Natural killer cell (primary cell): ENCODE data around the gene LCLAT1. TPM values are rescaled to one million over a fixed set of nuclear protein-coding genes. Genes with fewer than 3 reads are reported as not detected.

Experiments used
- ATAC-seq, 3 donors: fragments of 150-1000 bp in 2 of 3; fragments of 200-7000 bp in 1 of 3; cut with Tn5 transposase; 1 replicate in 1 of 3; 2 replicates in 2 of 3; pipeline ENCODE4 v1.10.0; 2021; ENCODE audit warnings: mild to moderate bottlenecking in 2 of 3, moderate library complexity in 2 of 3
- DNase-seq, 2 donors: peaks; one replicate each; pipeline versions ENCODE4 v3.0.0 to v3.0.0-alpha.2; 2013 to 2021; ENCODE audit warnings: mixed read lengths in 1 of 2
- H3K27ac ChIP-seq: one replicate; pipeline ENCODE4 v1.5.1; 2013; ENCODE audit warnings: mild to moderate bottlenecking, low read length
- H3K27me3 ChIP-seq: one replicate; pipeline ENCODE4 v1.6.1; 2013; ENCODE audit warnings: low read length; ENCODE audit not compliant: control insufficient read depth, insufficient read depth
- H3K36me3 ChIP-seq: one replicate; pipeline ENCODE4 v1.6.1; 2013; ENCODE audit warnings: low read length; ENCODE audit not compliant: control insufficient read depth, insufficient read depth
- H3K4me1 ChIP-seq: one replicate; pipeline ENCODE4 v1.6.1; 2013; ENCODE audit warnings: low read length; ENCODE audit not compliant: control insufficient read depth, insufficient read depth
- H3K4me3 ChIP-seq: one replicate; pipeline ENCODE4 v1.5.1; 2013; ENCODE audit warnings: low read length
- H3K9me3 ChIP-seq: one replicate; pipeline ENCODE4 v1.6.1; 2013; ENCODE audit warnings: low read length; ENCODE audit not compliant: control insufficient read depth, insufficient read depth
- H3K27ac Mint-ChIP-seq, 2 donors: one replicate each; pipeline ENCODE4 v1.8.0; 2022; ENCODE audit warnings: mild to moderate bottlenecking in 2 of 2, mixed read lengths in 2 of 2, moderate library complexity in 1 of 2
- H3K27me3 Mint-ChIP-seq, 2 donors: one replicate each; pipeline ENCODE4 v1.8.0; 2022; ENCODE audit warnings: low read depth in 2 of 2, mixed read lengths in 2 of 2
- H3K36me3 Mint-ChIP-seq: one replicate; pipeline ENCODE4 v1.8.0; 2022; ENCODE audit warnings: mixed read lengths
- H3K4me1 Mint-ChIP-seq, 2 donors: one replicate each; pipeline ENCODE4 v1.8.0; 2022; ENCODE audit warnings: mixed read lengths in 2 of 2
- H3K4me3 Mint-ChIP-seq: one replicate; pipeline ENCODE4 v1.8.0; 2022; ENCODE audit warnings: mild to moderate bottlenecking, moderate library complexity, mixed read lengths
- H3K9me3 Mint-ChIP-seq, 2 donors: one replicate each; pipeline ENCODE4 v1.8.0; 2022; ENCODE audit warnings: mixed read lengths in 2 of 2
- CTCF ChIP-seq: fragments of 200-600 bp; IDR thresholded peaks from one replicate; pipeline ENCODE4 v1.8.0; 2022; ENCODE audit warnings: antibody characterized with exemption
- WGBS: methylation state at CpG from one replicate; pipeline ENCODE4 v1.1.7; 2013; ENCODE audit warnings: missing lambda C conversion rate; ENCODE audit not compliant: insufficient coverage; 5-methylcytosine and 5-hydroxymethylcytosine counted together
- intact Hi-C: fragments of 100-400 bp; cut with micrococcal nuclease; formaldehyde crosslinking; loops from one replicate; pipeline ENCODE4 v1.14.2; 2022
- total RNA-seq, 4 donors: library from RNA; stranded (reverse); fragments of 120-200 nt in 1 of 4; gene quantifications; one replicate each; pipeline versions ENCODE4 v1.2.3 to v1.2.4, GENCODE V29; 2013 to 2022

Gene LCLAT1
- total RNA-seq, 3 donors from 2014 or later (not counting 1 experiment from before 2014, with no cell fraction given) = 13.0 to 16.2 (median 14.2) TPM

GRCh38 chr2:30649278-30649677, 202.2 kb downstream of the LCLAT1 start:
- Mint-ChIP-seq H3K27ac (no peak overlapping the region), H3K4me1 (no peaks in the 10 kb centered on the region), H3K36me3 (no peaks in the 10 kb centered on the region), H3K27me3 (no peaks in the 10 kb centered on the region), H3K9me3 (no peaks in the 10 kb centered on the region), H3K4me3 (no peak overlapping the region)
- 62% methylated on average over 3 of the region's 4 CpGs for WGBS
- no peak overlapping the region for H3K27ac ChIP-seq
- no peaks in the 10 kb centered on the region for H3K27me3 ChIP-seq
- DNase-seq = no peak
- H3K36me3 ChIP-seq = no peaks in the 10 kb centered on the region
- H3K9me3 ChIP-seq = no peaks in the 10 kb centered on the region
- intact Hi-C loops = no loop called here
- H3K4me3 ChIP-seq = no peak overlapping the region
- ATAC-seq = no peak
- no peak for TF ChIP-seq CTCF
- no peaks in the 10 kb centered on the region for H3K4me1 ChIP-seq

- H3K27ac ChIP-seq = no peak overlapping the region
- Mint-ChIP-seq H3K4me3 (no peak overlapping the region), H3K27ac (no peak overlapping the region), H3K9me3 (no peaks in the 10 kb centered on the region), H3K4me1 (no peaks in the 10 kb centered on the region), H3K27me3 (no peaks in the 10 kb centered on the region), H3K36me3 (no peaks in the 10 kb centered on the region)
- H3K4me3 ChIP-seq = no peak overlapping the region
- TF ChIP-seq CTCF = no peak
- intact Hi-C loops = no loop called here
- H3K36me3 ChIP-seq = no peaks in the 10 kb centered on the region
- H3K9me3 ChIP-seq = no peaks in the 10 kb centered on the region
- ATAC-seq = no peak
- no peaks in the 10 kb centered on the region for H3K4me1 ChIP-seq
- WGBS = 76% methylated on average over 5 of the region's 5 CpGs
- H3K27me3 ChIP-seq = no peaks in the 10 kb centered on the region
- DNase-seq = no peak
Observed at GRCh38 chr2:30649828-30650227, 202.8 kb downstream of the LCLAT1 start.

DNA sequence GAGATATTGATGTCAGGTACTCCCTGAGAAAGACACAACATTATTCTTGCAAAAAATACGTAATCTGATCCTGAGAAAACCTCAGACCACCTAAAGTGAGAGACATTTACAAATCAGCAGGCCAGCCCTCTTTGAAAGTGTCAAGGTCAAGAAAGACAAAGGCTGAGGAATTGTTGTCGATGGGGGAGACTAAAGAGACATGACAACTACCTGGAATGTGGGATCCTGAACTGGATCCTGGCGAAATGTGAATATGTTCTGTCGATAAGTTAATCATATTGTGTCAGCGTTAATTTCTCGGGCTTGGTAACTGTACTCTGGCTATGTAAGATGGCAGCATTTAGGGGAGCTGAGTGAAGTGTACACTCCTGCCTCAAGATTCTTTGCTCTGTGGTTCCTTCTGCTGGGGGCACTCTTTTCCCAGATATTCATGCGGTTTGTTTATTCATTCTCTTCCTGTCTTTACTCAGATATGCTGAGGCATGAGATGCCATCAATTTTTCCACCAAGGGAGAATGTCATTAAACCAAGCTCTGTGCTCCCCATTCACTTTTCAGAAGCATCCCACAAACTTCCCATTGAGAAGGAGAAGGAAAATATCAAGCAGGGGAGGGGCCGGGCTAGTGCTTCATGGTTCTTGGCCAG, 205.3 kb downstream of the LCLAT1 start:
- Histone ChIP-seq H3K27me3 (no peaks in the 10 kb centered on the region), H3K9me3 (no peaks in the 10 kb centered on the region), H3K36me3 (no peaks in the 10 kb centered on the region), H3K4me1 (no peaks in the 10 kb centered on the region), H3K27ac (no peak overlapping the region), H3K4me3 (no peak overlapping the region)
- Mint-ChIP-seq H3K9me3 (no peaks in the 10 kb centered on the region), H3K27me3 (peaks cover 0 to 3% of the 10 kb centered on the region in 2 donors), H3K4me1 (no peaks in the 10 kb centered on the region), H3K36me3 (no peaks in the 10 kb centered on the region), H3K27ac (no peak overlapping the region), H3K4me3 (no peak overlapping the region)
- intact Hi-C loops = no loop called here
- ATAC-seq = no peak
- TF ChIP-seq CTCF = no peak
- no peak for DNase-seq
- 85% methylated on average over 8 of the region's 8 CpGs for WGBS

GRCh38 chr2:30653847-30654246, 206.8 kb downstream of the LCLAT1 start:
- Mint-ChIP-seq H3K4me1 (no peaks in the 10 kb centered on the region), H3K27ac (no peak overlapping the region), H3K27me3 (peaks cover 0 to 3% of the 10 kb centered on the region in 2 donors), H3K4me3 (no peak overlapping the region), H3K36me3 (no peaks in the 10 kb centered on the region), H3K9me3 (no peaks in the 10 kb centered on the region)
- no peak overlapping the region for H3K27ac ChIP-seq
- no peak for DNase-seq
- no peaks in the 10 kb centered on the region for H3K27me3 ChIP-seq
- intact Hi-C loops = no loop called here
- no peak for ATAC-seq
- WGBS = 78% methylated on average over 2 of the region's 2 CpGs
- H3K9me3 ChIP-seq = no peaks in the 10 kb centered on the region
- H3K36me3 ChIP-seq = no peaks in the 10 kb centered on the region
- H3K4me1 ChIP-seq = no peaks in the 10 kb centered on the region
- no peak overlapping the region for H3K4me3 ChIP-seq
- TF ChIP-seq CTCF = no peak
